Fibroblast of villous mesenchyme (primary cell): ENCODE measurements around the gene SLC22A23. TPM values are rescaled to one million over a fixed set of nuclear protein-coding genes. Genes with fewer than 3 reads are reported as not detected.

Source experiments
- DNase-seq: peaks from one replicate; pipeline ENCODE4 v3.0.0-alpha.2; 2010; ENCODE audit warnings: low read depth
- H3K4me3 ChIP-seq: 2 replicates; pipeline ENCODE4 v1.5.1; 2011; ENCODE audit warnings: low read depth, mild to moderate bottlenecking, low read length
- CTCF ChIP-seq: IDR thresholded peaks from 2 replicates; pipeline ENCODE4 v1.5.1; 2012; ENCODE audit warnings: low read depth, mild to moderate bottlenecking, low read length; ENCODE audit not compliant: insufficient read depth
- total RNA-seq: library from RNA; depleted of rRNA; stranded (reverse); fragments of >200 nt; gene quantifications from 2 replicates; pipeline ENCODE4 v1.2.3, GENCODE V29; 2012

Gene SLC22A23
- total RNA-seq, 1 donor = 2.2 TPM

DNA sequence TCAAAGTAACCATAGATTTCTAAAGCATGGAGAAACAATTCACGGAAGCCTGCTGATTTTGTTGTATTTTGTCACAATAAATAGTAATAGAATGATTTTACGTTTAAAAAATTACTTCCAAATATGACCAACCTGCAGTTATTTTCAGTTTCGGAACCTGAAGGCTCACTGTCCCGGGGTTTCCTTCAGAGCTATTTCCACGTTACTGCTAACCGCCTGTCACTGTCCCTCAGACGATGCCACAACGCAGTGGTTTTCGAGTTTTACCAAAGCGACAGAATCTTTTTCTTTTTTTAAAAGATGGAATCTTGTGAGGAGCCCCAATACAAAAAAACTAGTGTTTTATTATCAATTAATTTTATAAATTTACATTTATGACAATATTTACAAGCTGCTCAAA lies 157.6 kb downstream of the SLC22A23 start:
- no peak for DNase-seq
- H3K4me3 ChIP-seq = no peak overlapping the region
- TF ChIP-seq CTCF = no peak

DNA sequence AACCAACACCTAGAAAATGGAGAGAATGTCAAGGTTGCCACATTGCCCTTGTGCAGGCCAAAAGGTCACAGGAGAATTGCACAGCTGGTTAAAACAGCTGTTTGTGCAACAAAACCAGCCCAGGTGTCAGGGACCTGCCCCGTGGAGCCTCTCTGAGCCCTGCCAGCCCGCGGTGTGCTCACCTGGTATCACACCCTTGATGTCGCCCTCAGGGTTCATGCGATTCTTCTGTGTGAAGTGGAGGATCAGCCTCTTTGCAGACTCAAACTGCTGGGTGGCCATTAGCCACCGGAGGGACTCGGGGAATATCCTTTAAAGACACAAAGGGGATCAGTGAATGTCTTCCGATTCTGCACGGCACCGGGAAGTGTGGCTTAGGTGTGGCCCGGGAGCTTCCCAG lies 158.9 kb downstream of the SLC22A23 start:
- no peak overlapping the region for H3K4me3 ChIP-seq
- TF ChIP-seq CTCF = no peak
- DNase-seq = no peak

- TF ChIP-seq CTCF = no peak
- DNase-seq = peak; percentile 56
- no peak overlapping the region for H3K4me3 ChIP-seq
Measured at GRCh38 chr6:3297006-3297405, 159.8 kb downstream of the SLC22A23 start.

DNA sequence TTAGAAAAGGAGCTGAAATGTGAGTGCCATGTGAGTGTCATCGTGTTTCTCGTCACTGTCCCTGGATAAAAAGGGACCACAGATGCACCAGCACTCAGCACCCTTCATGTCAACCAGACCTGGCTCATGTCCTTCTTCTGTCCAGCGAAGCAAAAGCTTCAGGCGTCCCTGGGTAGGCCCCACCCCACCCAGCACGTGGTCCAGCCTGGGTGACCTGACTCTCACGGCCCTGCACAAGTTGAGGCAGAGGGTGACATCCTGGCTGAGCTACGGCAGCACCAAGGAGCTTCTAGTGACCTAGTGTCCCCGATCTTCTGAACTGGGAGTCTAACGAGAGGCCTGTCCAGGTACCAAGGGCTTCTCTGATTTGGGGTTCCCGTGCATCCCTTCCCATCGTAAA lies 160.3 kb downstream of the SLC22A23 start:
- no peak for DNase-seq
- no peak for TF ChIP-seq CTCF
- no peak overlapping the region for H3K4me3 ChIP-seq

GRCh38 chr6:3296078-3296477 lies 160.8 kb downstream of the SLC22A23 start:
- TF ChIP-seq CTCF = no peak
- no peak for DNase-seq
- no peak overlapping the region for H3K4me3 ChIP-seq

DNA sequence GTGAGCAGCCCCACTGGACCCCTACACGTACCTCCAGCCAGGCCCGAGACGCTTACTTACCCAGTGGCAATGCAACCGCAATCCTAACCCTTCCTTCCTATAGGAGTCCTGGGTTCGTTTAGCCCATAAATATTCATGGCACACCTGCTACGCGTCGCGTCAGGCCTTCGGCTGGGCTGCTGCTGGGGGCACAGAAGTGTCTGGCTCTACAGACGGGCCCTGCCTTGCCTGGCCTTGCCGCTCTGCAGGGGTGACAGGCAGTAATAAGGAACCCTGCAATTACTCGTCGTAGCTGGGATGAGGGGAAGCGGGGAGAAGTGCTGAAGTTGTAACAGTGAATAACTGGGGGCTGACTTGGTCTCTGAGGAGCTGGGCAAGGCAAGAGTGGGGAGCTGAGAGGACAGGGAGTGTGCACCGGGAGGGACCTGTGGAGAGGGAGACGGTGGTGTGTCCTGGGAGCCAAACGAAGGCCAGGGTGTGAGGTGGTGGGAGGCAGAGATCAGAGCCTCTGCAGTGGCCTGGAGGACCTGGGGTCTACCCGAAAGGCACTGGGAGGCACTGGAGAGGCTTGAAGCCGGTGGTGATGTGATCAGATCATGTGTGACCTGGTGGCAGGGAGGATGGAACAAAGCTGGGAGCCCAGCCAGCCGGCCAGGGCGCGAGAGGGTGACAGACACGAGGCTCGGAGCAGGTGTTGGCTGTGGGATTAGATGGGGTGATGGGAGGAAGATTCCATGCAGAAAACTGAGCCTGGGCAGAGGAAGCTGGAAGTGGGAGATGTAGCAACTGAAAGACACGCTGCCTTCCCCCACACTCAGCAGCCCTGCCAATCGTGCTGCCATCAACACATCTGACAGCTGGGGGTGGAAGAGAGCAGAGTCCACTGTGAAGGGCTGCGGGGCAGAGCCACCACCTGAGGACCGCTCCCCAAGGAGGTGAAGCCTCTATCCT lies 161.7 kb downstream of the SLC22A23 start:
- no peak overlapping the region for H3K4me3 ChIP-seq
- DNase-seq = no peak
- TF ChIP-seq CTCF = no peak
